HUES48 (cell line): ENCODE results near the gene HCAR3.

Experiments used
- H3K27ac ChIP-seq: one replicate; pipeline ENCODE4 v1.7.0; 2013; ENCODE audit warnings: low read depth, low read length, inconsistent platforms
- H3K27me3 ChIP-seq: 2 replicates; pipeline ENCODE4 v1.6.1; 2013; ENCODE audit warnings: mild to moderate bottlenecking, low read length; ENCODE audit not compliant: control insufficient read depth, insufficient read depth
- H3K36me3 ChIP-seq: 2 replicates; pipeline ENCODE4 v1.6.1; 2013; ENCODE audit warnings: low read length; ENCODE audit not compliant: control insufficient read depth, insufficient read depth
- H3K4me1 ChIP-seq: 2 replicates; pipeline ENCODE4 v1.6.1; 2013; ENCODE audit warnings: mild to moderate bottlenecking, low read length; ENCODE audit not compliant: control insufficient read depth, insufficient read depth
- H3K4me3 ChIP-seq: 2 replicates; pipeline ENCODE4 v1.5.1; 2013; ENCODE audit warnings: mild to moderate bottlenecking, low read depth, low read length
- H3K9ac ChIP-seq: 2 replicates; pipeline ENCODE4 v1.6.1; 2013; ENCODE audit warnings: mild to moderate bottlenecking, low read depth, low read length, moderate library complexity
- H3K9me3 ChIP-seq: 2 replicates; pipeline ENCODE4 v1.6.1; 2013; ENCODE audit warnings: low read length; ENCODE audit not compliant: control insufficient read depth, insufficient read depth

Gene HCAR3

GRCh38 chr12:122665759-122666158, 50.9 kb downstream of the HCAR3 start:
- H3K9me3 ChIP-seq = no peaks in the 10 kb centered on the region
- no peaks in the 10 kb centered on the region for H3K4me1 ChIP-seq
- no peak overlapping the region for H3K9ac ChIP-seq
- H3K27me3 ChIP-seq = no peaks in the 10 kb centered on the region
- no peak overlapping the region for H3K4me3 ChIP-seq
- H3K27ac ChIP-seq = no peak overlapping the region
- no peaks in the 10 kb centered on the region for H3K36me3 ChIP-seq

- no peaks in the 10 kb centered on the region for H3K4me1 ChIP-seq
- no peak overlapping the region for H3K9ac ChIP-seq
- H3K36me3 ChIP-seq = no peaks in the 10 kb centered on the region
- no peaks in the 10 kb centered on the region for H3K9me3 ChIP-seq
- H3K27me3 ChIP-seq = no peaks in the 10 kb centered on the region
- no peak overlapping the region for H3K27ac ChIP-seq
- H3K4me3 ChIP-seq = no peak overlapping the region
These were observed 51.3 kb downstream of the HCAR3 start for GRCh38 chr12:122665349-122665748.
